ENCODE data around the gene INSYN2B. TPM values are rescaled to one million over a fixed set of nuclear protein-coding genes. Genes with fewer than 3 reads are reported as not detected.

INSYN2B gene
- total RNA-seq, 1 experiment from 2014 or later: not detected

DNA sequence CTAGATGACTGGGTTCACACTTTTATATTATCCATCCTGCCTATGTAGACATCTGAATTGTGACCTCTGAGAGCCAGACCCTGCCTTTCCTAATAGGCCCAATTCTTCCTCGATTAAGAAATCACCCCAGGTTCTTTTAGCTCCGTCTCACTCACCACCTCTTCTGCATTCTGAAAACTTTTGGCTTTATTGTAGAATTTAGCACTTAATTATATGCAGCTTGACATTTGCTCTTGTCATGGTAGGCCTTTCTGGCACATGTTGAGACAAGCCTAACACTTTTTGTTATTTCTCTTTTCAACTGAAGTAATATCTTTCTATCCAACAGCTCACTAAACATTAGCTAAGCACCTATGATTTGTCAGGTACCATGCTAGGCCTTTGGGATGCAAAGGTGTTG is 163.3 kb downstream of the INSYN2B start (continued):
- TF ChIP-seq KAT7 (CRISPR knock-in tag; IDR thresholded peaks at IDR 0.05; ENCODE audit: borderline replicate concordance) (no peak), ZNF532 (CRISPR knock-in tag; IDR thresholded peaks at IDR 0.05; ENCODE audit: borderline replicate concordance) (no peak)

GRCh38 chr5:169814522-169814921 is 165.8 kb downstream of the INSYN2B start:
- H3K4me1 Mint-ChIP-seq: peaks cover 43% of the 10 kb centered on the region
- H3K27ac Mint-ChIP-seq: no peak overlapping the region
- ATAC-seq (no peak), DNase-seq (ENCODE audit: low spot score) (no peak)
- H3K4me3 Mint-ChIP-seq: no peak overlapping the region
- H3K27me3 Mint-ChIP-seq (ENCODE audit: low read depth): peaks cover 9% of the 10 kb centered on the region
- peaks cover 18% of the 10 kb centered on the region for H3K9me3 Mint-ChIP-seq
- CTCF ChIA-PET: no interaction called here
- POLR2A ChIA-PET: no interaction called here
- peaks cover 11% of the 10 kb centered on the region for H3K36me3 Mint-ChIP-seq
- TF ChIP-seq ZNF121 (CRISPR knock-in tag; IDR thresholded peaks at IDR 0.05) (no peak), ATF3 (CRISPR knock-in tag; conservative IDR thresholded peaks at IDR 0.05) (no peak), SMAD3 (CRISPR knock-in tag; IDR thresholded peaks at IDR 0.05; ENCODE audit: borderline replicate concordance) (no peak), GABPB1 (CRISPR knock-in tag; IDR thresholded peaks at IDR 0.05) (no peak), CREM (CRISPR knock-in tag; IDR thresholded peaks at IDR 0.05) (no peak), CBFB (CRISPR knock-in tag; IDR thresholded peaks at IDR 0.05; ENCODE audit: low read depth) (no peak), PRDM15 (CRISPR knock-in tag; IDR thresholded peaks at IDR 0.05) (no peak), FOXP4 (CRISPR knock-in tag; IDR thresholded peaks at IDR 0.05) (no peak), ZNF396 (CRISPR knock-in tag; IDR thresholded peaks at IDR 0.05; ENCODE audit: borderline replicate concordance) (no peak), NFE2L1 (CRISPR knock-in tag; IDR thresholded peaks at IDR 0.05) (no peak)
- TF ChIP-seq, protein P1, sequence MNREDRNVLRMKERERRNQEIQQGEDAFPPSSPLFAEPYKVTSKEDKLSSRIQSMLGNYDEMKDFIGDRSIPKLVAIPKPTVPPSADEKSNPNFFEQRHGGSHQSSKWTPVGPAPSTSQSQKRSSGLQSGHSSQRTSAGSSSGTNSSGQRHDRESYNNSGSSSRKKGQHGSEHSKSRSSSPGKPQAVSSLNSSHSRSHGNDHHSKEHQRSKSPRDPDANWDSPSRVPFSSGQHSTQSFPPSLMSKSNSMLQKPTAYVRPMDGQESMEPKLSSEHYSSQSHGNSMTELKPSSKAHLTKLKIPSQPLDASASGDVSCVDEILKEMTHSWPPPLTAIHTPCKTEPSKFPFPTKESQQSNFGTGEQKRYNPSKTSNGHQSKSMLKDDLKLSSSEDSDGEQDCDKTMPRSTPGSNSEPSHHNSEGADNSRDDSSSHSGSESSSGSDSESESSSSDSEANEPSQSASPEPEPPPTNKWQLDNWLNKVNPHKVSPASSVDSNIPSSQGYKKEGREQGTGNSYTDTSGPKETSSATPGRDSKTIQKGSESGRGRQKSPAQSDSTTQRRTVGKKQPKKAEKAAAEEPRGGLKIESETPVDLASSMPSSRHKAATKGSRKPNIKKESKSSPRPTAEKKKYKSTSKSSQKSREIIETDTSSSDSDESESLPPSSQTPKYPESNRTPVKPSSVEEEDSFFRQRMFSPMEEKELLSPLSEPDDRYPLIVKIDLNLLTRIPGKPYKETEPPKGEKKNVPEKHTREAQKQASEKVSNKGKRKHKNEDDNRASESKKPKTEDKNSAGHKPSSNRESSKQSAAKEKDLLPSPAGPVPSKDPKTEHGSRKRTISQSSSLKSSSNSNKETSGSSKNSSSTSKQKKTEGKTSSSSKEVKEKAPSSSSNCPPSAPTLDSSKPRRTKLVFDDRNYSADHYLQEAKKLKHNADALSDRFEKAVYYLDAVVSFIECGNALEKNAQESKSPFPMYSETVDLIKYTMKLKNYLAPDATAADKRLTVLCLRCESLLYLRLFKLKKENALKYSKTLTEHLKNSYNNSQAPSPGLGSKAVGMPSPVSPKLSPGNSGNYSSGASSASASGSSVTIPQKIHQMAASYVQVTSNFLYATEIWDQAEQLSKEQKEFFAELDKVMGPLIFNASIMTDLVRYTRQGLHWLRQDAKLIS (CRISPR knock-in tag; IDR thresholded peaks at IDR 0.05; ENCODE audit: borderline replicate concordance): no peak
- TF ChIP-seq, protein P2, sequence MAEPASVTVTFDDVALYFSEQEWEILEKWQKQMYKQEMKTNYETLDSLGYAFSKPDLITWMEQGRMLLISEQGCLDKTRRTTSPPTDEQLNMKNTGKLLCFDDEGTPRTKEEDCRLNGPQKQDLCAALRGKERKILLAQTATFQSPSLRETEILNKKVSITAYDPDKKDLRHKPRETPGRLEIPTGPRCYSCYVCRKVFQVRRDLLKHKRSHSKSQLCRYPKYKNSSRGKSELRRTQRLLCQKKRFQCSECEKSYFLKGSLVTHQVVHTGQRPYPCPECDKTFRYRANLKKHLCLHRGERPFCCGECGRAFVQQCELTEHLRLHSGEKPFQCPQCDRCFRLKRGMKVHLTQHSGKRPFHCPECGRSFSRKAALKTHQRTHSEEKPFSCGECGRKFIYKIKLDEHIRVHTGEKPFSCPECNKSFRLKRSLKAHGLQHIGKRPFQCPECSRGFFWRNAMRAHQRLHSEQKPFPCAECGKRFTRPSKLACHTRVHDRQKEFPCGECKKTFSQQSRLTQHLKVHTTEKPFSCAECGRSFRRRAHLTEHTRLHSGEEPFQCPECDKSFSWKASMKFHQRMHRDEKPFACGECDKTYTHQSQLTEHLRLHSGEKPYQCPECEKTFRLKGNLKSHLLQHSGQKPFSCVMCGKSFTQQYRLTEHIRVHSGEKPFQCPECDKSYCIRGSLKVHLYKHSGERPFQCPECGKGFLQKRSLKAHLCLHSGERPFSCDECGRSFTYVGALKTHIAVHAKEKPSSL (CRISPR knock-in tag; conservative IDR thresholded peaks at IDR 0.05): no peak
- TF ChIP-seq, protein P3, sequence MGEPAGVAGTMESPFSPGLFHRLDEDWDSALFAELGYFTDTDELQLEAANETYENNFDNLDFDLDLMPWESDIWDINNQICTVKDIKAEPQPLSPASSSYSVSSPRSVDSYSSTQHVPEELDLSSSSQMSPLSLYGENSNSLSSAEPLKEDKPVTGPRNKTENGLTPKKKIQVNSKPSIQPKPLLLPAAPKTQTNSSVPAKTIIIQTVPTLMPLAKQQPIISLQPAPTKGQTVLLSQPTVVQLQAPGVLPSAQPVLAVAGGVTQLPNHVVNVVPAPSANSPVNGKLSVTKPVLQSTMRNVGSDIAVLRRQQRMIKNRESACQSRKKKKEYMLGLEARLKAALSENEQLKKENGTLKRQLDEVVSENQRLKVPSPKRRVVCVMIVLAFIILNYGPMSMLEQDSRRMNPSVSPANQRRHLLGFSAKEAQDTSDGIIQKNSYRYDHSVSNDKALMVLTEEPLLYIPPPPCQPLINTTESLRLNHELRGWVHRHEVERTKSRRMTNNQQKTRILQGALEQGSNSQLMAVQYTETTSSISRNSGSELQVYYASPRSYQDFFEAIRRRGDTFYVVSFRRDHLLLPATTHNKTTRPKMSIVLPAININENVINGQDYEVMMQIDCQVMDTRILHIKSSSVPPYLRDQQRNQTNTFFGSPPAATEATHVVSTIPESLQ (CRISPR knock-in tag; IDR thresholded peaks at IDR 0.05): no peak
- TF ChIP-seq, protein P4, sequence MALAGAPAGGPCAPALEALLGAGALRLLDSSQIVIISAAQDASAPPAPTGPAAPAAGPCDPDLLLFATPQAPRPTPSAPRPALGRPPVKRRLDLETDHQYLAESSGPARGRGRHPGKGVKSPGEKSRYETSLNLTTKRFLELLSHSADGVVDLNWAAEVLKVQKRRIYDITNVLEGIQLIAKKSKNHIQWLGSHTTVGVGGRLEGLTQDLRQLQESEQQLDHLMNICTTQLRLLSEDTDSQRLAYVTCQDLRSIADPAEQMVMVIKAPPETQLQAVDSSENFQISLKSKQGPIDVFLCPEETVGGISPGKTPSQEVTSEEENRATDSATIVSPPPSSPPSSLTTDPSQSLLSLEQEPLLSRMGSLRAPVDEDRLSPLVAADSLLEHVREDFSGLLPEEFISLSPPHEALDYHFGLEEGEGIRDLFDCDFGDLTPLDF (CRISPR knock-in tag; IDR thresholded peaks at IDR 0.05): no peak

Data from WTC11 (cell line).